Sigmoid colon (tissue), 4 donors: ENCODE results near the gene RAP1A.

Source experiments
- CTCF ChIP-seq, 4 experiments: fragments of 450-650 bp in 3 of 4; fragments of 200-600 bp in 1 of 4; IDR thresholded peaks; one replicate each; pipeline ENCODE4 v1.5.1; 2016 to 2019; ENCODE audit warnings: antibody characterized with exemption in 4 of 4, mild to moderate bottlenecking in 3 of 4, moderate library complexity in 2 of 4
- EP300 ChIP-seq, 4 donors: sonication (generic); formaldehyde crosslinking; IDR thresholded peaks; one replicate each; pipeline ENCODE4 v1.6.1; 2017; ENCODE audit warnings: antibody characterized with exemption in 4 of 4
- POLR2AphosphoS5 ChIP-seq, 4 donors: sonication (generic); formaldehyde crosslinking; IDR thresholded peaks; one replicate each; pipeline ENCODE4 v1.6.1; 2017; ENCODE audit warnings: antibody characterized with exemption in 4 of 4

- TF ChIP-seq CTCF (IDR thresholded peaks at IDR 0.05) = no peak
- no peak for TF ChIP-seq EP300 (IDR thresholded peaks at IDR 0.05)
- no peak for TF ChIP-seq POLR2AphosphoS5 (IDR thresholded peaks at IDR 0.05)
These were observed 37.6 kb upstream of the RAP1A start for GRCh38 chr1:111582016-111582415.
